Endothelial cell of umbilical vein (primary cell): Measurements from ENCODE around the gene FAM131C. TPM values are rescaled to one million over a fixed set of nuclear protein-coding genes. Genes with fewer than 3 reads are reported as not detected.
"Not testable (repeated sequence)": the region's sequence is repeated elsewhere in the genome, so short reads cannot be mapped to it uniquely, and the experiment has no call there.

Experiments used
- BruUV-seq: library from RNA; stranded (reverse); fragments of 400-500 nt; replicated peaks from 2 replicates; lab custom pipeline; 2021; lab: Mats Ljungman, UMichigan
- CTCF ChIA-PET: fragments of 300-600, 350-600 bp; sonication (Branson Sonifier 250); formaldehyde crosslinking; loops from one replicate; lab custom pipeline; 2021; ENCODE audit warnings: antibody characterized with exemption, inconsistent platforms; lab: Charles Lee
- POLR2A ChIA-PET: fragments of 300-600, 350-600 bp; sonication (Branson Sonifier 250); formaldehyde crosslinking; loops from one replicate; lab custom pipeline; 2021; ENCODE audit warnings: antibody characterized with exemption, inconsistent platforms; lab: Charles Lee
- DNase-seq: peaks from one replicate; pipeline ENCODE4 v3.0.0-alpha.2; 2011; ENCODE audit warnings: low read depth, low spot score
- FAIRE-seq: peaks from 2 replicates; lab custom pipeline; 2011; peaks lifted over from hg19 to GRCh38; lab: Jason Lieb, UNC
- H2AFZ ChIP-seq: 2 replicates; pipeline ENCODE4 v1.6.0; 2012; ENCODE audit warnings: low read depth, low read length, control low read depth, inconsistent platforms
- H3K27ac ChIP-seq: 2 replicates; pipeline ENCODE4 v1.5.1; 2011; ENCODE audit warnings: low read depth, mild to moderate bottlenecking, control low read depth, low read length, moderate library complexity; ENCODE audit not compliant: insufficient read depth
- H3K27me3 ChIP-seq, 2 experiments: 2 replicates each; pipeline versions ENCODE4 v1.6.0 to v1.6.1; 2011; ENCODE audit warnings: low read length in 2 of 2, mixed read lengths in 1 of 2; ENCODE audit not compliant: control insufficient read depth in 2 of 2, insufficient read depth in 2 of 2
- H3K36me3 ChIP-seq, 2 experiments: 2 replicates in 1 of 2; 3 replicates in 1 of 2; pipeline ENCODE4 v1.5.1; 2011; ENCODE audit warnings: low read length in 2 of 2, mild to moderate bottlenecking in 1 of 2, moderate library complexity in 1 of 2; ENCODE audit not compliant: control insufficient read depth in 2 of 2, insufficient read depth in 2 of 2; ENCODE audit errors: extremely low read depth in 1 of 2
- H3K4me1 ChIP-seq: 3 replicates; pipeline ENCODE4 v1.5.1; 2011; ENCODE audit warnings: mild to moderate bottlenecking, low read length; ENCODE audit not compliant: control insufficient read depth, insufficient read depth; ENCODE audit errors: extremely low read depth
- H3K4me2 ChIP-seq: 2 replicates; pipeline ENCODE4 v1.6.1; 2011; ENCODE audit warnings: low read length, control low read depth, mixed read lengths; ENCODE audit not compliant: insufficient read depth
- H3K4me3 ChIP-seq, 3 experiments: fragments of 200-600 bp in 1 of 3; sonication (generic), shearing (Covaris generic) in 1 of 3; replicated peaks in 1 of 3; 2 replicates each; pipeline ENCODE4 v1.5.1; 2011 to 2016; ENCODE audit warnings: control low read depth in 3 of 3, low read length in 3 of 3, mild to moderate bottlenecking in 2 of 3, inconsistent platforms in 1 of 3, low read depth in 1 of 3, moderate library complexity in 1 of 3; ENCODE audit not compliant: insufficient read depth in 1 of 3
- H3K79me2 ChIP-seq: 2 replicates; pipeline ENCODE4 v1.6.0; 2012; ENCODE audit warnings: low read length, inconsistent platforms; ENCODE audit not compliant: control insufficient read depth, insufficient read depth
- H3K9ac ChIP-seq: replicated peaks from 2 replicates; pipeline ENCODE3; 2011; ENCODE audit warnings: low read length, control low read depth; ENCODE audit not compliant: insufficient read depth; ENCODE audit errors: extremely low read depth
- H3K9me1 ChIP-seq: replicated peaks from 3 replicates; pipeline ENCODE4 v1.6.0; 2011; ENCODE audit warnings: mild to moderate bottlenecking, low read length; ENCODE audit not compliant: control insufficient read depth, insufficient read depth; ENCODE audit errors: extremely low read depth
- H3K9me3 ChIP-seq: replicated peaks from 2 replicates; pipeline ENCODE4 v1.5.1; 2012; ENCODE audit warnings: low read length, inconsistent platforms; ENCODE audit not compliant: control insufficient read depth, insufficient read depth
- H4K20me1 ChIP-seq: replicated peaks from 2 replicates; pipeline ENCODE3; 2011; ENCODE audit warnings: mild to moderate bottlenecking, low read length; ENCODE audit not compliant: control insufficient read depth, insufficient read depth; ENCODE audit errors: extremely low read depth
- EZH2 ChIP-seq: IDR thresholded peaks from 2 replicates; pipeline ENCODE4 v1.6.1; 2012; ENCODE audit warnings: borderline replicate concordance, low read depth, mild to moderate bottlenecking, moderate library complexity, low read length, inconsistent platforms; ENCODE audit not compliant: severe bottlenecking
- FOS ChIP-seq: IDR thresholded peaks from 2 replicates; pipeline ENCODE4 v1.6.1; 2011; ENCODE audit warnings: mild to moderate bottlenecking, low read length, moderate library complexity, borderline replicate concordance; ENCODE audit not compliant: insufficient read depth
- GATA2 ChIP-seq: IDR thresholded peaks from 2 replicates; pipeline ENCODE4 v1.7.0; 2011; ENCODE audit warnings: low read depth, mild to moderate bottlenecking, moderate library complexity, mixed read lengths, low read length; ENCODE audit not compliant: insufficient read length, insufficient read depth
- JUN ChIP-seq: IDR thresholded peaks from 2 replicates; pipeline ENCODE4 v1.6.1; 2011; ENCODE audit warnings: borderline replicate concordance, low read depth; ENCODE audit not compliant: insufficient read length, insufficient read depth
- MYC ChIP-seq: IDR thresholded peaks from one replicate; pipeline ENCODE4 v1.6.1; 2011; ENCODE audit warnings: mild to moderate bottlenecking, low read depth, low read length
- POLR2A ChIP-seq: IDR thresholded peaks from 2 replicates; pipeline ENCODE4 v1.6.1; 2012; ENCODE audit warnings: low read depth, mild to moderate bottlenecking, control low read depth, low read length
- POLR2AphosphoS5 ChIP-seq: IDR thresholded peaks from 2 replicates; pipeline ENCODE4 v1.6.1; 2012; ENCODE audit warnings: low read depth, mild to moderate bottlenecking, control low read depth, low read length, moderate library complexity; ENCODE audit not compliant: insufficient read depth
- dilution Hi-C: fragments of 300-500 bp; cut with MboI; formaldehyde crosslinking; loops from one replicate; pipeline ENCODE4 v1.15.0; 2019; ENCODE audit warnings: low sequenced_read_pairs; ENCODE audit not compliant: extremely low pct_ligation_motif_present
- intact Hi-C: fragments of 100-400 bp; cut with micrococcal nuclease; formaldehyde crosslinking; loops from one replicate; pipeline ENCODE4 v1.10.0; 2022
- polyA plus RNA-seq, 4 experiments: library from polyadenylated mRNA; depleted of rRNA in 3 of 4; stranded (reverse) in 3 of 4; unstranded in 1 of 4; fragments of >200 nt; gene quantifications; 2 replicates each; pipeline versions ENCODE4 v1.2.1 to v1.2.3, GENCODE V29; 2011 to 2012; ENCODE audit warnings: missing spikeins in 1 of 4
- total RNA-seq: library from RNA; stranded (reverse); gene quantifications from 2 replicates; pipeline ENCODE4 v1.2.3, GENCODE V29; 2021
- TF ChIP-seq, protein P1 (sequence below), 2 donors: IDR thresholded peaks; 1 replicate in 1 of 2; 2 replicates in 1 of 2; pipeline ENCODE4 v1.5.1; 2011; ENCODE audit warnings: low read length in 2 of 2, mild to moderate bottlenecking in 2 of 2, moderate library complexity in 2 of 2, control low read depth in 1 of 2, inconsistent platforms in 1 of 2, low read depth in 1 of 2; ENCODE audit not compliant: insufficient read depth in 1 of 2; ENCODE audit errors: extremely low read depth in 1 of 2
- TF ChIP-seq, protein P2 (sequence below): IDR thresholded peaks from 2 replicates; pipeline ENCODE4 v1.6.1; 2011; ENCODE audit not compliant: insufficient read depth, insufficient read length

Gene FAM131C
- total and polyA plus RNA-seq, 2 donors (not counting 3 experiments of a cell fraction or from before 2014, with no cell fraction given) = 0.23 TPM; not detected in 1

DNA sequence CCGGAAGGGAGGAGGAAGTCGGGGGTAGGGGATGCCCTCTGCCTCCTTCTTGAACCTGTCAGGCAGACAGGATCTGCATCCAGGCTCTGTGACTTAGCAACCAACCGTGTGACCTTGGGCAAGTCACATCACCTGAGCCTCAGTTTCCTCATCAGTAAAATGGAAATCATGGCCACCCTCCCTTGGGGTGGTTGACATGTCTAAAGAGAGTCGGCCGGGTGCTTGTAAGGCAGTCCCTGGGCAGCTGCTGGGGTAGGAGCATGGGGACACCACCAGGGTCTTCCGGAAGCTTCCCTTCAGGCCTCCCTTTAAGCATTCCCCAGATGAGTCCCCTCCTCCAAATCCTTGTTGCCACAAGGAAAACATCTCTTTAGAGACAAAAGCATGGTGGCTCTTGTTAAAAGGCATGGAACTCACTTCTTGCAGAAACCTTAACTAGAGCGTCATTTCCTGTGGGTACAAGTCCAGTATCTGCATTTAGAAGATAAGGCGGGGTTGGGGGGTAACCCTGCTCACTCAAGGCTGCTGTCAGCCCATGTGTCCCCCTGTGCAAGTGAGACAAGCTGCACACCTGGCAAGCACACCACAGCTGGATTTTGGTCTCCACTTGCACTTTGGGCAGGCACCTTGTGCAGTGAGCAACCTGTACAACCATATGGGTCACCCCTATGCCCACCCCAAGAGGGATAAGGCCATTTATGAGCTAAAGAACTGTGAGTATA, 19.5 kb downstream of the FAM131C start:
- Histone ChIP-seq H3K27me3 (peaks cover 0 to 4% of the 10 kb centered on the region in 2 experiments), H3K9me3 (no peaks in the 10 kb centered on the region), H3K4me1 (no peaks in the 10 kb centered on the region), H3K4me2 (no peak overlapping the region), H3K27ac (no peak overlapping the region), H3K36me3 (no peaks in the 10 kb centered on the region), H4K20me1 (no peaks in the 10 kb centered on the region), H2AFZ (no peak overlapping the region), H3K9me1 (no peaks in the 10 kb centered on the region), H3K4me3 (no peak overlapping the region), H3K9ac (no peak overlapping the region), H3K79me2 (no peaks in the 10 kb centered on the region)
- dilution Hi-C loops (no loop called here), intact Hi-C loops (no loop called here)
- no peak for DNase-seq
- TF ChIP-seq POLR2A (no peak), GATA2 (no peak), POLR2AphosphoS5 (no peak), JUN (no peak), FOS (no peak), MYC (no peak), EZH2 (no peak)
- TF ChIP-seq, protein P1, sequence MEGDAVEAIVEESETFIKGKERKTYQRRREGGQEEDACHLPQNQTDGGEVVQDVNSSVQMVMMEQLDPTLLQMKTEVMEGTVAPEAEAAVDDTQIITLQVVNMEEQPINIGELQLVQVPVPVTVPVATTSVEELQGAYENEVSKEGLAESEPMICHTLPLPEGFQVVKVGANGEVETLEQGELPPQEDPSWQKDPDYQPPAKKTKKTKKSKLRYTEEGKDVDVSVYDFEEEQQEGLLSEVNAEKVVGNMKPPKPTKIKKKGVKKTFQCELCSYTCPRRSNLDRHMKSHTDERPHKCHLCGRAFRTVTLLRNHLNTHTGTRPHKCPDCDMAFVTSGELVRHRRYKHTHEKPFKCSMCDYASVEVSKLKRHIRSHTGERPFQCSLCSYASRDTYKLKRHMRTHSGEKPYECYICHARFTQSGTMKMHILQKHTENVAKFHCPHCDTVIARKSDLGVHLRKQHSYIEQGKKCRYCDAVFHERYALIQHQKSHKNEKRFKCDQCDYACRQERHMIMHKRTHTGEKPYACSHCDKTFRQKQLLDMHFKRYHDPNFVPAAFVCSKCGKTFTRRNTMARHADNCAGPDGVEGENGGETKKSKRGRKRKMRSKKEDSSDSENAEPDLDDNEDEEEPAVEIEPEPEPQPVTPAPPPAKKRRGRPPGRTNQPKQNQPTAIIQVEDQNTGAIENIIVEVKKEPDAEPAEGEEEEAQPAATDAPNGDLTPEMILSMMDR (IDR thresholded peaks at IDR 0.05; ENCODE audit: extremely low read depth in 1 of 2, insufficient read depth in 1 of 2, low read depth in 1 of 2, low read length in 2 of 2) = no peak
- TF ChIP-seq, protein P2, sequence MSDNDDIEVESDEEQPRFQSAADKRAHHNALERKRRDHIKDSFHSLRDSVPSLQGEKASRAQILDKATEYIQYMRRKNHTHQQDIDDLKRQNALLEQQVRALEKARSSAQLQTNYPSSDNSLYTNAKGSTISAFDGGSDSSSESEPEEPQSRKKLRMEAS = no peak
- no peak for FAIRE-seq
- POLR2A ChIA-PET = no interaction called here
- BruUV-seq = no TSS peak
- CTCF ChIA-PET = interaction anchor here (0.8 to 3.6 kb wide), 4 partner anchors 8 to 262 kb away, joined by 3 to 19 read pairs (median 4); no protein-coding TSS in a partner anchor

DNA sequence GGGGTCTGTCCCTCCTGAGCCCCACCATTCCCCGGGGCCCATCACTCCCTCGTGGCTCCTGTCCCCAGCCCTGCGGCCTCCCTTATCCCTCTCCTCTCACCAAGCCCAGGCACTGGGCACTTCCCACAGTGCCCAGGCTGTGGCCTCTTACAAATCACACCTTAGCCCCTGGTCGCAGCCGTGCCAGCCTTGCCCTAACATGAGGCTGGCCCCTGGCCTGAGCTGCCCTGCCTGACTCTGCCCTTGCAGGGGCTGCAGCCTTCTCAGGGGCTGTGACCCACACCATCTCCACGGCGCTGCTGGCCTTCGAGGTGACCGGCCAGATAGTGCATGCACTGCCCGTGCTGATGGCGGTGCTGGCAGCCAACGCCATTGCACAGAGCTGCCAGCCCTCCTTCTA, 21.5 kb downstream of the FAM131C start:
- FAIRE-seq, POLR2A ChIA-PET, H3K27me3 ChIP-seq, dilution Hi-C loops, BruUV-seq, DNase-seq, H2AFZ ChIP-seq, CTCF ChIA-PET, H3K27ac ChIP-seq, H3K9me1 ChIP-seq, H3K4me2 ChIP-seq, H3K4me1 ChIP-seq, H3K9ac ChIP-seq, H3K4me3 ChIP-seq, H4K20me1 ChIP-seq, H3K79me2 ChIP-seq, H3K9me3 ChIP-seq, intact Hi-C loops, H3K36me3 ChIP-seq: not testable (repeated sequence)
